ENCODE data around the gene GGT5. TPM values are rescaled to one million over a fixed set of nuclear protein-coding genes. Genes with fewer than 3 reads are reported as not detected.

Gene GGT5
- total RNA-seq, 1 donor from 2014 or later = 1.3 TPM

DNA sequence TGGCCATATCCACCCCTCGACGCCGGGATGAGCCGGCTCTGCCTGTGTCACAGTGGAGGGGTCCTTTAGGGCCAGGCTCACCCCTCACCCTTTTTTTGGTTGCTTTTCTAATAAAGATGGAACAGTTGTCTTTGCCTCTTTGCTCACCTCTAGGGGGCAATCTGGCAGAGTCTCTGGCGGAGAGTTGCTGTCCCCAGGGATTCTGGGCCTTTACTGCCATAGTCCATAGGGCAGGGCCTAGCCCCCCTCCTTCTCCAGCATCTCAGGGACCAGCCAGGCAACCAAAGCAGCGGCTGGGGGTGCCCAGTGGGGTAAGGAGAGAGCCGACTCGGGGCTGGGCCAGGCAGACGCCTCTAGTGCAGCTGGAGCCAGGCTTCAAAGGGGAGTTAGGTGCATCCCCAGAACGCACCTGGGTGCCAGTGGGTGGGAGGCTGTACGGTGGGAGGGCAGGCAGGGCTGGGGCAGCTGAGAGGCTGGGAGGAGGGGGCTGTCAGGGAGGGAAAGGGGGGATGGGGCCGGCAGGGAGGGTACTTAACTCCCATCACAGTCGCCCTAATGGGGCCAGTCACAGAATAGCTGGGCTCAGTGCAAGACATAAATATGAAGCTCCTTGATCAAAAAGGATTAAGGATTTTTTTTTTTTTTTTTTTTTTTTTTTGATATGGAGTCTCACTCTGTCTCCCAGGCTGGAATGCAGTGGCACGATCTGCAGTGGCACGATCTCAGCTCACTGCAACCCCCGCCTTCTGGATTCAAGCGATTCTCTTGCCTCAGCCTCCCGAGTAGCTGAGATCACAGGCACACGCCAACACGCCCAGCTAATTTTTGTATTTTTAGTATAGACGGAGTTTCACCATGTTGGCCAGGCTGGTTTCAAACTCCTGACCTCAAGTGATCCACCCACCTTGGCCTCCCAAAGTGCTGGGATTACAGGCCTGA, 66.1 kb downstream of the GGT5 start:
- DNase-seq (ENCODE audit: low read depth) = no peak
- no peak overlapping the region for H3K4me3 ChIP-seq (ENCODE audit: low read depth, low read length)
- TF ChIP-seq, protein P1, sequence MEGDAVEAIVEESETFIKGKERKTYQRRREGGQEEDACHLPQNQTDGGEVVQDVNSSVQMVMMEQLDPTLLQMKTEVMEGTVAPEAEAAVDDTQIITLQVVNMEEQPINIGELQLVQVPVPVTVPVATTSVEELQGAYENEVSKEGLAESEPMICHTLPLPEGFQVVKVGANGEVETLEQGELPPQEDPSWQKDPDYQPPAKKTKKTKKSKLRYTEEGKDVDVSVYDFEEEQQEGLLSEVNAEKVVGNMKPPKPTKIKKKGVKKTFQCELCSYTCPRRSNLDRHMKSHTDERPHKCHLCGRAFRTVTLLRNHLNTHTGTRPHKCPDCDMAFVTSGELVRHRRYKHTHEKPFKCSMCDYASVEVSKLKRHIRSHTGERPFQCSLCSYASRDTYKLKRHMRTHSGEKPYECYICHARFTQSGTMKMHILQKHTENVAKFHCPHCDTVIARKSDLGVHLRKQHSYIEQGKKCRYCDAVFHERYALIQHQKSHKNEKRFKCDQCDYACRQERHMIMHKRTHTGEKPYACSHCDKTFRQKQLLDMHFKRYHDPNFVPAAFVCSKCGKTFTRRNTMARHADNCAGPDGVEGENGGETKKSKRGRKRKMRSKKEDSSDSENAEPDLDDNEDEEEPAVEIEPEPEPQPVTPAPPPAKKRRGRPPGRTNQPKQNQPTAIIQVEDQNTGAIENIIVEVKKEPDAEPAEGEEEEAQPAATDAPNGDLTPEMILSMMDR (conservative IDR thresholded peaks at IDR 0.05; ENCODE audit: low read depth, low read length) = peak; percentile 54

DNA sequence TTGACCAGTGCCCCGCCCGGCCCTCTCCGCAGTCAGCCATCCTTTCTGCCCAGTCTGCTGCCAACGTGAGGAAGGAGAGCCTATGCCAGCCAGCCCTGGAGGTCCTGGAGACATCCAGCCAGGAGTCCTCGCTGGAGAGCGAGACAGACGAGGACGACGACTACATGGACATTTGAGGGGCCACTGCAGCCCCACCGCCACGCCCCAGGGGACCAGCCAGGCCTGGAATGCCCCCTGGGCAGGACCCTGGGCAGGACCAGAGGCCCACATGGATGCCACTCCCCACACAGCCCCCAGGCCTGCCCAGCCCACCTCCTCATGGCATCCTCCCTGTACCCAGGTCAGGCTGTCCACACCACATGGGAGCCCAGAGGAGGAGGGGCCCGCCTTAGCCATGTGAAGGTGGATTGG, 66.9 kb downstream of the GGT5 start:
- H3K4me3 ChIP-seq (ENCODE audit: low read depth, low read length) = no peak overlapping the region
- TF ChIP-seq, protein P1 (conservative IDR thresholded peaks at IDR 0.05; ENCODE audit: low read depth, low read length) = no peak
- DNase-seq (ENCODE audit: low read depth) = no peak

DNA sequence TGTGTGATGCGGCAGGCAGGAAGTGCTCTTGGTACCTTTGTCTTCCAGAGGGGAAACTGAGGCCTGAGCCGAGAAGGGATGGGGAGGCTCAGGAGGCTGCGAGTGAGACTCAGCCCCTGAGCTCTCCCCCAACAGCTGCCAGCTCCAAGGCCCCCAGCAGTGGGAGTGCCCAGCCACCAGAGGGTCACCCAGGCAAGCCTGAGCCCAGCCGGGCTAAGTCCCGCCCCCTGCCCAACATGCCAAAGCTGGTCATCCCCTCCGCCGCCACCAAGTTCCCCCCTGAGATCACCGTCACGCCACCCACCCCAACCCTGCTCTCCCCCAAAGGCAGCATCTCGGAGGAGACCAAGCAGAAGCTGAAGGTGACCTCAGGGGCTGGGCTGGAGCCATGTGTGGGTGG, 67.4 kb downstream of the GGT5 start:
- DNase-seq (ENCODE audit: low read depth) = no peak
- H3K4me3 ChIP-seq (ENCODE audit: low read depth, low read length) = no peak overlapping the region
- TF ChIP-seq, protein P1 (conservative IDR thresholded peaks at IDR 0.05; ENCODE audit: low read depth, low read length) = no peak

DNA sequence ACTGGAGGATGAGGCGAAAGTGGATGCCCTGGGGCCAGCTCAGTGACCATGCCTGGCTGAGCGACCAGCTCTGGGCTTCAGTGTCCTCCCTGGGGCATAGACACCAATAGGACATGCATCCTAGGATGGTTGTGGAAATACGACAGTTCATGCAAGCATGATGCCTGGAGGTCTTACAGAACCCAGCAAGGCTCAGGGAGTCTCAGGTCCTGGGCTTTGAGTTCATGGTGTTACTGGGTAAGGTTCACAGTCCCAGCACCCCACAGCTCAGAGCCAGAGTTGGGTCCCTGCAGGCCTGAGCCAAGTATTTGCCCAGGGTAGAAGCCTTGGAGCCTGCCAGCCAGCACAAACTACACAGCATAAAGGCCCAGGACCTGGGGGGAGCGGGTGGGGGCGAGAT, 67.8 kb downstream of the GGT5 start:
- no peak overlapping the region for H3K4me3 ChIP-seq (ENCODE audit: low read depth, low read length)
- TF ChIP-seq, protein P1 (conservative IDR thresholded peaks at IDR 0.05; ENCODE audit: low read depth, low read length) = no peak
- no peak for DNase-seq (ENCODE audit: low read depth)

- TF ChIP-seq, protein P1 (conservative IDR thresholded peaks at IDR 0.05; ENCODE audit: low read depth, low read length) = no peak
- DNase-seq (ENCODE audit: low read depth) = no peak
- no peak overlapping the region for H3K4me3 ChIP-seq (ENCODE audit: low read depth, low read length)
Measured at GRCh38 chr22:24176630-24177029, 68.3 kb downstream of the GGT5 start.

DNA sequence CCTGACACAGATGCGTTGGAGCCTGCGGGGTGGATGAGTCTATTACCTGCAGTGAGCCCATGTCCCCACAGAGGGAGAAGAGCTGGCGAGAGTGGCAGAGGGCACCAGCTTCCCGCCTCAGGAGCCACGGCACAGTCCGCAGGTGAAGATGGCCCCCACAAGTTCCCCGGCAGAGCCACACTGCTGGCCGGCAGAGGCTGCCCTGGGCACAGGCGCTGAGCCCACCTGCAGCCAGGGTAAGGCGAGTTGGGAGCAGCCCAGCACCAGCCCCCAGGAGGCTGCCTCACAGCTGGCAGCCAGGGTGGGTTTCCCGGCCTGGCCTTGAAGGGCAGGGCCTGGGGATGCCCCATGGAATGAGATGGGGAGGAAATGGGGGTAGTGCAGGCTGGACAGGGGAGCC, 68.8 kb downstream of the GGT5 start:
- no peak overlapping the region for H3K4me3 ChIP-seq (ENCODE audit: low read depth, low read length)

More for the DNA sequence above, 68.8 kb downstream of the GGT5 start:
- DNase-seq (ENCODE audit: low read depth) = no peak
- TF ChIP-seq, protein P1 (conservative IDR thresholded peaks at IDR 0.05; ENCODE audit: low read depth, low read length) = no peak
